Measurements from ENCODE around the gene RAPGEF1.
"Not testable (repeated sequence)": the region's sequence is repeated elsewhere in the genome, so short reads cannot be mapped to it uniquely, and the experiment has no call there.

The RAPGEF1 gene

DNA sequence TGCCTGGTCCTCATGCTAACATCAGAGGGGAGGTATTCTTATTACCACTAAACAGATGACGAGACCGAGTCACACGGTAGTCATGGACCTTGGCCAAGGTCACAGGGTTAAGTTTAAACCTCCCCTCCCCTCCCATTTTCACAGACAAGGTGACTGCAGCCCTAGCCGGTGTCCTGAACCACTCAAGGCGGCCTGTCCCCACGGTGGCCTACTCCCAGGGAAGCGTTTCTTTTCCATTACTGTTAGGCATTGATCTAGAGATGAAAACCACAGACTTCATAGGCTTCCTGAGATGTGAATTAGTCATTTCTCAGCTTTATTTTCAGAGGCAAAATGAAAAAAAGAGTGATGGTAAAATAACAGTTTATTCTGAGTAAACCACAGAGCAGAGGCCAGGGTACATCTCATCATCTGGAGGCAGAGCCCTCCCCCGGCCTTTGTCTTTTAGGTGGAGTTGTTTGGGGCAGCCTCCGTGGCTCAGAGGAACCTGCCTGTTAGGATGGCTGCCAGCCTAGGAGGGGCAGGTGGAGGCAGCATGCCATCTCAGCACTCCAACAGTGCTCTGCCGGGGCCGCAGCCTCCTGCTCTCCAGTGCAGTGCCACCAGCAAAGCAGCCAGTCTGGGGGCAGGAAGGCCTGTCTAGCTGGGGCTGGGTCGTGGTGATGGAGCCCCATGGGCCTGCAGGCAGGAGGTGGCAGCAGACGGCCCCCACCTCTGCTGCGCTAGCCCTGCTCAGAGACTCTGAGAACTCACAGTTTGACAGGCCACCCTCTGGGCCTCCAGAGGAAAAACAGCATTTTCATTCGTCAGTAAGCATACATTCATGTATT is 71.2 kb downstream of the RAPGEF1 start:
- DNase-seq (ENCODE audit: low spot score), result peak; percentile 73

- no peak for DNase-seq (ENCODE audit: low spot score)
Measured at GRCh38 chr9:131668057-131668438, 71.8 kb downstream of the RAPGEF1 start.

DNA sequence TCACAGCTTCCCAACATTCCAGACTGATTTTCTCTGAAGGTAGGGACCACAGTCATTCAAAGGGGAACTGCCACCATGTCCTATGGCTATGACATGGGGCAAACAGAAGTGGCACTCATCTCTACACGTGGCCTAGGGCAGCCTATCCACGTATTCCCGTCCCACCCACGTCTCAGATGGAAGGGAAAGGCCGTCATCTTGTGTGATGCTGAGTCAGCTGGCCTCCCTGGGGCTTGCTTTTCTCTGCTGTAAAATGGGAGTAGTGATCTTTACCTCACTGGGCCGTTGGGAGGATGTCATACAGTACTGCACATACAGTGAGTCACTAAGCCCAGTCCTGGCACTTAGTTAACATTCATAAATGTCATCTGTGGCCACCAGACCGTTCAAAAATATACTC is 72.3 kb downstream of the RAPGEF1 start:
- peak; percentile 37 for DNase-seq (ENCODE audit: low spot score)

DNA sequence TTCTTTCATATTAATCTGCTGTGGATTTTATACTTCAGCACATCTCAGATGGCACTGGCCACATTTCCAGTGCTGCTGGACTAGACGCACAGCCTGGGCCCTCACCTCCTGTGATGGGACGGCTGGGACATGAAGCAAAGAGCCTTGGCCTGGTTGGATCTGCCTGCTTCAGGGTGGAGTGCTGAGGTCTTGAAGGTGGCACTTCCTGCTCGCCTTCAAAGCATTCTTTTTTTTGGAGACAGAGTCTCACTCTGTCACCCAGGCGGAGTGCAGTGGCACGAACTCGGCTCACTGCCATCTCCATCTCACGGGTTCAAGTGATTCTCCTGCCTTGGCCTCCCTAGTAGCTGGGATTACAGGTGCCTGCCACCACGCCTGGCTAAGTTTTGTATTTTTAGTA is 73.1 kb downstream of the RAPGEF1 start:
- DNase-seq (ENCODE audit: low spot score), result no peak

DNA sequence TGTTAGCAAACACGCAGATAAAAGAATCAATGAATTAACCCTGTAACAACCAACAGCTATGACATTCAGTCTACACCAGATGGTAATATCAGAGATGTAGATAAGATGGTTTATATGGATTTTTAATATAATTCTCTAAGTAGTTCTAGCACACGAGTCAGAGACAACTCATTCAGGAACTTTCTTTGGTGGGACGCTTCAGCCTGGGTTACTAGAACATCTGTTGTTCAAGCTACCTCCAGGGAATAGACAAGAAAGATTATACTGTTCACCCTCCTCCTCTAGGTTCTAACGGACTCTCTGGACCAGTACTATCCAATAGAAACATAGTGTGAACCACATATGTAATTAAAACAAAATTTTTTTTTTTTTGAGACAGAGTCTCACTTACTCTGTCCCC is 73.8 kb downstream of the RAPGEF1 start:
- no peak for DNase-seq (ENCODE audit: low spot score)

DNA sequence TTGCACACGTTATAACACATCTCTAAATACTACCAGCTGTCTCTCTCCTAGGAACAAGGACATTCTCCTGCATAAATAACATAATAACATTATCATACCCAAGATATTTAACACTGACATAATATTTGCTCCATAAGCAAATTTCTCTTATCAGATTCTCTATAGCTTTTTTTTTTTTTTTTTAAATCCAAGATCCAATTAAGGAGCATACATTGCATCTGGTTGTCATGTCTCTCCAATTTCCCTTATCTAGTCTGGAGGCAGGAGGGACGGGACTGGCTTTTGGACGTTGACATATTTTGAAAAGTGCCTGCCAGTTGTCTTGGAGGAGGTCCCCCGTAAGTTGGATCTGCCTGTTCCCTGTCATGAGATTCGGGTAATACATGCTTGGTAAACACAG is 76.6 kb downstream of the RAPGEF1 start:
- DNase-seq (ENCODE audit: low spot score), result no peak

- not testable (repeated sequence) for DNase-seq (ENCODE audit: low spot score)
Measured at GRCh38 chr9:131662289-131662621, 77.6 kb downstream of the RAPGEF1 start.

- peak; percentile 31 for DNase-seq (ENCODE audit: low spot score)
Measured at GRCh38 chr9:131661568-131662288, 78.1 kb downstream of the RAPGEF1 start.

- no peak for DNase-seq (ENCODE audit: low spot score)
Measured at GRCh38 chr9:131660466-131661405, 79.1 kb downstream of the RAPGEF1 start.

- peak; percentile 78 for DNase-seq (ENCODE audit: low spot score)
Measured at GRCh38 chr9:131658377-131659129, 81.3 kb downstream of the RAPGEF1 start.

GRCh38 chr9:131657940-131658339 is 81.9 kb downstream of the RAPGEF1 start:
- no peak for DNase-seq (ENCODE audit: low spot score)

- no peak for DNase-seq (ENCODE audit: low spot score)
Measured at GRCh38 chr9:131657456-131657855, 82.4 kb downstream of the RAPGEF1 start.

GRCh38 chr9:131657037-131657377 is 82.9 kb downstream of the RAPGEF1 start:
- no peak for DNase-seq (ENCODE audit: low spot score)

GRCh38 chr9:131656356-131657036 is 83.4 kb downstream of the RAPGEF1 start:
- DNase-seq (ENCODE audit: low spot score), result no peak

GRCh38 chr9:131654369-131654768 is 85.5 kb downstream of the RAPGEF1 start:
- DNase-seq (ENCODE audit: low spot score), result not testable (repeated sequence)

DNA sequence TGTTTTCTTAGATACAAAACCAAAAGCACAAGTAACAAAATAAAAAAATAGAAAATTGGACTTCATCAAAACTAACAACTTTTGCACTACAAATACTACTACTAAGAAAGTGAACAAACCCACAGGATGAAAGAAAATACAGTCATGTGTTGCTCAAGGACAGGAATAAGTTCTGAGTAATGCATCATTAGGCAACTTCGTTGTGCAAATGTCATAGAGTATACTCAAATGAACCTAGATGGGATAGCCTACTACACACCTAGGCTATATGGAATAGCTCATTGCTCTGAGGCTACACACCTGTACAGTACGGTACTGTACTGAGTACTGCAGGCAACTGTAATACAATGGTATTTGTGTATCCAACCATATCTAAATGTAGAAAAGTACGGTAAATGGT is 88.3 kb downstream of the RAPGEF1 start:
- DNase-seq (ENCODE audit: low spot score), result peak; percentile 24

- DNase-seq (ENCODE audit: low spot score), result no peak
Measured at GRCh38 chr9:131651160-131651559, 88.7 kb downstream of the RAPGEF1 start.

DNA sequence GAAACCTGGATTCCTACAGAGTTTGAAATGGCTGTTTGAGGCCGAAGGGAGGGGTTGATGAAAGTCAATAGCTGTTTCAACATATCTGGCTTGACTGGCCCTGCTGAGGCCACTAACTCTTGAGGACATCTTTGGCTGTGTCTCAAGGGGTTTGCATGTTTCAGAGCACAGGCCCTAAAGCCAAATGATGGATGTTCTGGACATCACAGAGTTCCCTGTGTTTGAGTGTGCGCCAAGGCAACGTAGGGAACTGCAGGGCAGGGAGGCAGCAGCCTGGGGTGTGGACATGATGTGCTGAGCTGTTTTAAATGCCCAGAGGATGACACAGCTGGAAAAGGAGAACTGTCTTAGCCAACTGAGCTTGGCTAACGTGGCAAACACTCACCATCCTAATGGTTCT is 89.6 kb downstream of the RAPGEF1 start:
- peak; percentile 94 for DNase-seq (ENCODE audit: low spot score)

DNA sequence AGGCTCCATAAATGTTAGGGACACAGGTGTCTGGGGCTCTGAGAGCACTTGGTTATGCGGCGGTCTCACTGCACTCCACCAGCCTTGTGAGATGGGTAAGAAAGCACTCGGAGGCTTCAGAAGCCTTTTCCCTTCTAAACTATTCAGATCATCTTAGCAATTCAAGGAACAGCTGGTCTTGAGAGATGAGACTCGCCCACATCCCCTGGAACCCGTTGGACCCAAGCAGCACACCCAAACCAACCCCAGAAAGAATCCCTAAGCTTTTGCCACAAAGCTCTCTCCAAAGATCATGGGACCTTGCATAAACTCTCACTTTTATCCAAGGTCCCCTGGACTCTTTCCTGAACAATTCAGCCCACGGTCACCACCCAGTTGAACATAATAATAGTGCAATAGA is 90.2 kb downstream of the RAPGEF1 start:
- no peak for DNase-seq (ENCODE audit: low spot score)

- DNase-seq (ENCODE audit: low spot score), result peak; percentile 29
Measured at GRCh38 chr9:131645078-131645776, 94.6 kb downstream of the RAPGEF1 start.
